Omental fat pad (tissue), 4 donors: ENCODE results near the gene TBXAS1. TPM values are rescaled to one million over a fixed set of nuclear protein-coding genes. Genes with fewer than 3 reads are reported as not detected.

Experiments used
- ATAC-seq: fragments of 150-250 bp; one replicate; pipeline ENCODE4 v1.9.1; 2016; ENCODE audit warnings: mild to moderate bottlenecking, moderate library complexity; ENCODE audit not compliant: low FRiP score
- DNase-seq: peaks from one replicate; pipeline ENCODE4 v3.0.0-alpha.2; 2019; ENCODE audit warnings: low spot score
- CTCF ChIP-seq, 3 donors: fragments of 450-650 bp; IDR thresholded peaks; one replicate each; pipeline ENCODE4 v1.5.1; 2016 to 2017; ENCODE audit warnings: antibody characterized with exemption in 3 of 3, mild to moderate bottlenecking in 3 of 3, moderate library complexity in 2 of 3
- total RNA-seq, 4 donors: library from RNA; depleted of rRNA; stranded (reverse); fragments of >200 nt; gene quantifications; one replicate each; pipeline ENCODE4 v1.1.0, GENCODE V29; 2016

Gene TBXAS1
- total RNA-seq, 4 donors from 2014 or later, result 22.2 to 63.4 (median 48.6) TPM

- ATAC-seq (no peak), DNase-seq (no peak)
- no peak for TF ChIP-seq CTCF (IDR thresholded peaks at IDR 0.05)
Observed at GRCh38 chr7:139897422-139898090, 68.5 kb downstream of the TBXAS1 start.

DNA sequence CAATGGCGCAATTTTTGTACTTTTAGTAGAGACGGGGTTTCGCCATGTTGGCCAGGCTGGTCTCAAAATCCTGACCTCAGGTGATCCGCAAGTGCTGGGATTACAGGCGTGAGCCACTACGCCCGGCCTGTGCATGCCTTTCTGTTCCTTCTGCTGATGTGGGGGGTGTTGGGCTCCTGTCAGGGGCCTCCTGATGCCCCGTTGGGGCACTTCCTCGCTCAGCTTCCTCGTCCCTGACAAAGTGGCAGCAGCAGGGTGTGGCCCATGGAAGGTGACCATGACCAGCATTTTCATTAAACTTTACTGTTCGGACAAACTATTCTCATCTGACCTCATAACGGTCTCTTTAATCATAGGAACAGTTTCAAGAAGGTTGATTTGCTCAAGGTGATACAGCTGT is 69.4 kb downstream of the TBXAS1 start:
- DNase-seq (no peak), ATAC-seq (no peak)
- TF ChIP-seq CTCF (IDR thresholded peaks at IDR 0.05), result no peak

- DNase-seq (no peak), ATAC-seq (no peak)
- no peak for TF ChIP-seq CTCF (IDR thresholded peaks at IDR 0.05)
Observed at GRCh38 chr7:139899328-139899955, 70.4 kb downstream of the TBXAS1 start.

DNA sequence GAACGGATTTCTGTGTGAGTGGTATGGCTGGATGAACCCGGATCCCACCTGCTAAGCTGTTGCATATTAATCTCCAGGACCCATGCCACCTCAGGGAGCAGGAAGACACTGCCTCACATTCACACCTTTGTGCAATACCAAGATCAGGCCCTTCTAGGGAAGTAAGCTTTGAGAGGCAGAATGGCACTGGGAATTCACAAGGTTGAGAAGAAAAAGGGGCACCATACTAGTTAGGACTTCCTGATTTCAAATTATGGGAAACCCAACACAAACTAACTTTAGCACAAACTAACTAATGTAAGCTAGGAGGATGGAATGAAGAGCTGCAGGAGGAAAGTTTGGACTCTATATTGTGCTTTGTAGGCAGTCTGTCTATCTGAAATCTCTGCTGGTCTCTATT is 71.3 kb downstream of the TBXAS1 start:
- DNase-seq (no peak), ATAC-seq (no peak)
- TF ChIP-seq CTCF (IDR thresholded peaks at IDR 0.05), result no peak

DNA sequence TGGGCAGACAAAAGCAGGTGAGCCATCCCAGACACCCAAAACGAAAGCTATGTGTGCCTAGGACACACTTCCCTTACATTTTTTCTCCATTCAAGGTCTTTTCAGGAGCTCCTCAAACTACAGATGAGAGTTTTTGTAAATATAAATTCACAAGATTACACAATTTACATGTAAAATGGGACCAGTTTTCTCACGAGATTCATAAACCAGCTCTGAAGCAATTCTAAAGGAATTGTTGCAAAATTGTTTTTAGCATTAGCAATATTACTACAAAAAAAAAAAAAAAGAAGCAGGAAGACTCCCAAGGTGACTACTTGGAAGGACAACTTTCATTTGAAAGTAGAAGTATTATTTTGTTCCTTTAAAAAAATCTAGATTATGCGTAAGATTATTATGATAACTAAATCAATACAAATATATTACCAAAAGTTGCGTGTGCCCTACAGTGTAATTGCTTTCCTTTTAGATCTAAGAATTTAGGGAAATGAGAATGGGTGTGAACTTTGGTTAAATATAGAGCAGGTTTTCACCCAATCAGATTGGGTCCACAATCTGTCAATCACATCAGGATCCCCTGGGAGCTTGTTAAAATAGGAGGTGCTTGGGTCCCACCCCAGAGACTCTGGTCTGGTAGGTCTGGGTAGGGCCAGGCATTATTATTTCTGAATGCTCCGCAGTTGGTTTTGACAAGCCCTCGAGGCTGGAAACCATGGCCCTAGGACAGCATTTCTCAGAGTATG is 72.2 kb downstream of the TBXAS1 start:
- ATAC-seq, result no peak
- no peak for TF ChIP-seq CTCF (IDR thresholded peaks at IDR 0.05)

GRCh38 chr7:139901901-139902300 is 72.8 kb downstream of the TBXAS1 start:
- DNase-seq, result no peak
- no peak for TF ChIP-seq CTCF (IDR thresholded peaks at IDR 0.05)
- no peak for ATAC-seq

More for the DNA sequence above, 72.2 kb downstream of the TBXAS1 start:
- DNase-seq, result no peak
